Measurements from ENCODE around the gene COL4A2.

The COL4A2 gene

GRCh38 chr13:110440946-110441731 is 134.1 kb downstream of the COL4A2 start:
- Histone ChIP-seq H3K4me1 (ENCODE audit: insufficient read depth, low read length) (peaks cover 18% of the 10 kb centered on the region), H3K36me3 (ENCODE audit: insufficient read depth, low read length) (peaks cover 53% of the 10 kb centered on the region), H3K4me3 (ENCODE audit: low read length) (no peak overlapping the region), H2AFZ (ENCODE audit: low read depth, low read length) (no peak overlapping the region), H3K9me3 (ENCODE audit: low read length) (peaks cover 4% of the 10 kb centered on the region), H3K27me3 (ENCODE audit: insufficient read depth, low read length) (no peaks in the 10 kb centered on the region)

DNA sequence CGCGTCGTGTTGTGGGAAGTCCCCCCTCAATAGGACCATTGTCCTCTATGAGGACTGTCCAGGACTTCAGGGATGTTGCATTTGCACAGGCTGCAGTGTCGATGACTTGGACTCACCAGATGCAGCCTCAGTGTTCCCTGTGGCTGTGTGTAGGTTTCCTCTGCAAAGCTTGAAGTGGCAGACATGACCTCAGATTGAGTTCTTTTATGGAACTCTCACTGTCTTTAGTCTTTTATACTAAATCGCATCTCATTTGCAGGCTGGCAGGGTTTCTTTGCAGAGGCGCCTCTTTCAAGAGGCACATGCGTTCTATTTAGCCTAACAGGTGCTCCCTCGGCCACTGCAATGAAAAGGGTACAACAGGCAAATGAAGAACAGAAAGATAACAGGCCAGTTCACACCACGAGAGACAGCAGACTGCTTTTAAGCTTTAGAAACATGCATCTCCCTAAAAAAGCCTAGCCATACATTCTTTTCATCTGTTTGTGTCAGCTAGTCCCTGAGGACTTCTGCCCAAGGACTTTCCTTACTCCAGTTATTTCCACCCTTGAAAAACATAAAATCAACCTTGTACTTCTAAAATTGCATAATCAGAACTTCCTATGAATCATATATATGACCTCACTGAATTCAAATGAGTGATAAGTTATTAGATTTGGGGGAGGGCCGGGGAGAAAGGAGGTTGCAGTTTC is 136.0 kb downstream of the COL4A2 start:
- peaks cover 18% of the 10 kb centered on the region for H3K4me1 ChIP-seq (ENCODE audit: insufficient read depth, low read length)
- H3K4me3 ChIP-seq (ENCODE audit: low read length), result no peak overlapping the region
- H3K27me3 ChIP-seq (ENCODE audit: insufficient read depth, low read length), result no peaks in the 10 kb centered on the region
- H3K36me3 ChIP-seq (ENCODE audit: insufficient read depth, low read length), result peaks cover 49% of the 10 kb centered on the region
- no peaks in the 10 kb centered on the region for H3K9me3 ChIP-seq (ENCODE audit: low read length)
- H2AFZ ChIP-seq (ENCODE audit: low read depth, low read length), result no peak overlapping the region

DNA sequence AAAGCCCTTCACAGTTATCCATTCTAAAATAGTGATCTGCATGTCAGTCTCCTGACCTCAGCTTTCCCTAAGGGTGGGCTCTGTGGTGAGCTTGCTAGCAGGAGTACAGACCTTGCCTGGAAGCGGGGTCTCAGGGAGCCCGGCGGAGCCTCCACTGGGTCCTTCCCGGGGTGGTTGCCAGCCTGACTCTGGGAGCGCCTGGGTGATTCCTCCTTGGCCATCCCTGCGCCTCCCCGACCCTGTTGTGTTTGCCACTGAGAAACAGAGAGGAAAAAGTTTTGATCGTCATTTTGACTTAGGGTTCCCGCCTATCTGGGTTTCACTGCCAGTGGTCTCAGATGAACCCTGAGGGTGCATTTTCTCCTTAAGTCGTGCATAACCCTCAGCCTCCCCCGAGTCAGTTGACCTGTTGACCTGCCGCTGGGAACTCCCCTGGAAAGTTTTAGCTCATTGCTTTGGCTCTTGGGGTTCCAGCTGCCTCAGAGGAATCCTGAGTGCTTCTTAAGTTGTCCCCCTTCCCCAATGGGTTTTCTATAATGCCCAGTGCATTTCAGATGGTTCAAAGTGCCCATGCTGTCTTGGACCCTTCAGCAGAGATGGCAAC is 136.6 kb downstream of the COL4A2 start:
- Histone ChIP-seq H3K4me3 (ENCODE audit: low read length) (no peak overlapping the region), H3K27me3 (ENCODE audit: insufficient read depth, low read length) (no peaks in the 10 kb centered on the region), H3K36me3 (ENCODE audit: insufficient read depth, low read length) (peaks cover 43% of the 10 kb centered on the region), H3K4me1 (ENCODE audit: insufficient read depth, low read length) (peaks cover 18% of the 10 kb centered on the region), H2AFZ (ENCODE audit: low read depth, low read length) (no peak overlapping the region), H3K9me3 (ENCODE audit: low read length) (no peaks in the 10 kb centered on the region)

- no peak overlapping the region for H2AFZ ChIP-seq (ENCODE audit: low read depth, low read length)
- peaks cover 38% of the 10 kb centered on the region for H3K36me3 ChIP-seq (ENCODE audit: insufficient read depth, low read length)
- H3K9me3 ChIP-seq (ENCODE audit: low read length), result no peaks in the 10 kb centered on the region
Observed at GRCh38 chr13:110444226-110444653, 137.2 kb downstream of the COL4A2 start.

GRCh38 chr13:110445183-110445582 is 138.1 kb downstream of the COL4A2 start:
- no peaks in the 10 kb centered on the region for H3K9me3 ChIP-seq (ENCODE audit: low read length)
- no peaks in the 10 kb centered on the region for H3K27me3 ChIP-seq (ENCODE audit: insufficient read depth, low read length)
- no peak overlapping the region for H3K4me3 ChIP-seq (ENCODE audit: low read length)
- H2AFZ ChIP-seq (ENCODE audit: low read depth, low read length), result no peak overlapping the region
- H3K36me3 ChIP-seq (ENCODE audit: insufficient read depth, low read length), result peaks cover 39% of the 10 kb centered on the region
- H3K4me1 ChIP-seq (ENCODE audit: insufficient read depth, low read length), result peaks cover 18% of the 10 kb centered on the region

More at GRCh38 chr13:110444226-110444653, 137.2 kb downstream of the COL4A2 start:
- no peak overlapping the region for H3K4me3 ChIP-seq (ENCODE audit: low read length)
- peaks cover 18% of the 10 kb centered on the region for H3K4me1 ChIP-seq (ENCODE audit: insufficient read depth, low read length)
- H3K27me3 ChIP-seq (ENCODE audit: insufficient read depth, low read length), result no peaks in the 10 kb centered on the region

DNA sequence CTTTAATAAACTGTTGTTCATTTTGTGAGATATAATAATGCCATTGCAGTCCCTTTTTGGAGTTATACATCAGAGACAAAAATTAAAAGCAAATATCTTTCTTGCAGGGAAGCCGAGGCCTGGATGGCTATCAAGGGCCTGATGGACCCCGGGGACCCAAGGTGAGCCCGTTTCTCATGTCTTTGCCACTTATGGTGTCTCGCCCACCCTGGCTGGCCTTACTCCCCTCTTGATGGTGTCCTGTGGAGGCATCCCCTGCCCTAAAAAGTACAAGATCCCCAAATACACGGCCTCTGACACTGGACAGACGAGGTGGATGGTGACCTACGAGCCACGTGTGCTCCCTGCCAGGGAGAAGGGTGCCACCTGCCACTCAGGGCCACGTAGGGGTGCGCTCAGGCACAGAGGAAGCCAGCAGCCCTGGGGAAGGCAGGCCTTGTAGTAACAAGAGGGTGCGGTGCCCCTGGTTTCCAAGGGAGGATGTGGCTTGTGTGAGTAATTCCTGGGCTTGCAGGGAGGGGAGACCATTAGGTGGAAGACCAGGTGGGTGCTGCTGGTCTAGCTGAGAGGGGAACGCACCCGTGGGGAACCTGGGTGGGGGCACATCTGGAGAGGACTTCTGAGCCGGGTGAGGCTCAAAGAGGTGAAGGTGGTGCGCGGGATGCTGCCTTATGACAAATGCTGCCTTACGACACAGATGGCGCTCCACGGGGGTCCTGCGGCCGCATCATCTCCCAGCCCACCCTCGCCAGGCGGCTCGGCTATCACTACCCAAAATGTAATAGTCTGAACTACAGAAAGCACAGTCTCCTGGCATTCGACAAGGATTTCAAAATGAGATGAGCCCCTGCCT is 138.9 kb downstream of the COL4A2 start:
- H3K27me3 ChIP-seq (ENCODE audit: insufficient read depth, low read length), result no peaks in the 10 kb centered on the region
- H3K36me3 ChIP-seq (ENCODE audit: insufficient read depth, low read length), result peaks cover 42% of the 10 kb centered on the region
- H3K4me3 ChIP-seq (ENCODE audit: low read length), result no peak overlapping the region
- no peaks in the 10 kb centered on the region for H3K9me3 ChIP-seq (ENCODE audit: low read length)
- no peak overlapping the region for H2AFZ ChIP-seq (ENCODE audit: low read depth, low read length)
- peaks cover 18% of the 10 kb centered on the region for H3K4me1 ChIP-seq (ENCODE audit: insufficient read depth, low read length)

DNA sequence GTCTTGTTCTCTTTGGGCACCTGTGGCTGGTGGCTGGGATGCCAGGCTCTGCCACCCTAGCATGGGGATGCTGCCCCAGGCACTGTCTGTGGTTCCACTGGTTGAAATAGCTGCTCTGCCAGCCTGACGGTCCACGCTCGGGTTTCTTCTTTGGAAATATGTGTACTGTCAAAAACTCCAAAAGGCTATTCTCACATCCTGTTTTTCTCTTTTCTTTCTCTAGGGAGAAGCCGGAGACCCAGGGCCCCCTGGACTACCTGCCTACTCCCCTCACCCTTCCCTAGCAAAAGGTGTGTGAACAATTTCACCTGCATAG is 139.4 kb downstream of the COL4A2 start:
- Histone ChIP-seq H3K4me1 (ENCODE audit: insufficient read depth, low read length) (peaks cover 18% of the 10 kb centered on the region), H2AFZ (ENCODE audit: low read depth, low read length) (no peak overlapping the region), H3K27me3 (ENCODE audit: insufficient read depth, low read length) (no peaks in the 10 kb centered on the region), H3K4me3 (ENCODE audit: low read length) (no peak overlapping the region), H3K36me3 (ENCODE audit: insufficient read depth, low read length) (peaks cover 38% of the 10 kb centered on the region), H3K9me3 (ENCODE audit: low read length) (no peaks in the 10 kb centered on the region)

GRCh38 chr13:110447058-110447511 is 140.0 kb downstream of the COL4A2 start:
- H2AFZ ChIP-seq (ENCODE audit: low read depth, low read length), result no peak overlapping the region
- H3K4me3 ChIP-seq (ENCODE audit: low read length), result no peak overlapping the region
- peaks cover 38% of the 10 kb centered on the region for H3K36me3 ChIP-seq (ENCODE audit: insufficient read depth, low read length)
- peaks cover 16% of the 10 kb centered on the region for H3K4me1 ChIP-seq (ENCODE audit: insufficient read depth, low read length)
- H3K9me3 ChIP-seq (ENCODE audit: low read length), result no peaks in the 10 kb centered on the region
- no peaks in the 10 kb centered on the region for H3K27me3 ChIP-seq (ENCODE audit: insufficient read depth, low read length)

GRCh38 chr13:110447801-110448200 is 140.7 kb downstream of the COL4A2 start:
- H3K9me3 ChIP-seq (ENCODE audit: low read length), result no peaks in the 10 kb centered on the region
- H3K36me3 ChIP-seq (ENCODE audit: insufficient read depth, low read length), result peaks cover 38% of the 10 kb centered on the region
- H3K4me1 ChIP-seq (ENCODE audit: insufficient read depth, low read length), result peaks cover 9% of the 10 kb centered on the region
- H3K27me3 ChIP-seq (ENCODE audit: insufficient read depth, low read length), result no peaks in the 10 kb centered on the region
- no peak overlapping the region for H2AFZ ChIP-seq (ENCODE audit: low read depth, low read length)
- H3K4me3 ChIP-seq (ENCODE audit: low read length), result no peak overlapping the region

DNA sequence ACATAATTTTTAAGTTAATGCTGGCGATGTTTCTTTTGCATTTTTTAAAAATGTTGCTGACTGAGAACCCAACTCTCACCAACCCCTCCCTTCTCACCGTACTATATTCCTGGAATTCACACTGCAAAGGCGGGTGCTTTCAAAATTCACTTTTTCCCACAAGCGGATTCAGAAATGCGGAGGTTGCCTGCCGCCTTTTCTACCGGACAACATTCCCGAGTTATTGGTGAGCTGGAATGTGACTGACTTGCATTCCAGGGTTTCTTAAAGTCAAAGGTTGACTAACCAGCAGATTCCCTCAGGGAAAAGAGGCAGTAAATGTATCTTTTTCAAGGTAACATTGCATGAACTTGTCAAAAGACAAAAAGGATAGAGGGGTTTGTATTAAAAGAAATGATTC is 141.1 kb downstream of the COL4A2 start:
- peaks cover 5% of the 10 kb centered on the region for H3K4me1 ChIP-seq (ENCODE audit: insufficient read depth, low read length)
- peaks cover 38% of the 10 kb centered on the region for H3K36me3 ChIP-seq (ENCODE audit: insufficient read depth, low read length)
- H3K27me3 ChIP-seq (ENCODE audit: insufficient read depth, low read length), result no peaks in the 10 kb centered on the region
- no peak overlapping the region for H2AFZ ChIP-seq (ENCODE audit: low read depth, low read length)
- H3K4me3 ChIP-seq (ENCODE audit: low read length), result no peak overlapping the region
- no peaks in the 10 kb centered on the region for H3K9me3 ChIP-seq (ENCODE audit: low read length)

- no peaks in the 10 kb centered on the region for H3K9me3 ChIP-seq (ENCODE audit: low read length)
- H3K27me3 ChIP-seq (ENCODE audit: insufficient read depth, low read length), result no peaks in the 10 kb centered on the region
- H3K4me3 ChIP-seq (ENCODE audit: low read length), result no peak overlapping the region
- peaks cover 5% of the 10 kb centered on the region for H3K4me1 ChIP-seq (ENCODE audit: insufficient read depth, low read length)
- peaks cover 38% of the 10 kb centered on the region for H3K36me3 ChIP-seq (ENCODE audit: insufficient read depth, low read length)
- H2AFZ ChIP-seq (ENCODE audit: low read depth, low read length), result no peak overlapping the region
Observed at GRCh38 chr13:110448677-110449076, 141.6 kb downstream of the COL4A2 start.

DNA sequence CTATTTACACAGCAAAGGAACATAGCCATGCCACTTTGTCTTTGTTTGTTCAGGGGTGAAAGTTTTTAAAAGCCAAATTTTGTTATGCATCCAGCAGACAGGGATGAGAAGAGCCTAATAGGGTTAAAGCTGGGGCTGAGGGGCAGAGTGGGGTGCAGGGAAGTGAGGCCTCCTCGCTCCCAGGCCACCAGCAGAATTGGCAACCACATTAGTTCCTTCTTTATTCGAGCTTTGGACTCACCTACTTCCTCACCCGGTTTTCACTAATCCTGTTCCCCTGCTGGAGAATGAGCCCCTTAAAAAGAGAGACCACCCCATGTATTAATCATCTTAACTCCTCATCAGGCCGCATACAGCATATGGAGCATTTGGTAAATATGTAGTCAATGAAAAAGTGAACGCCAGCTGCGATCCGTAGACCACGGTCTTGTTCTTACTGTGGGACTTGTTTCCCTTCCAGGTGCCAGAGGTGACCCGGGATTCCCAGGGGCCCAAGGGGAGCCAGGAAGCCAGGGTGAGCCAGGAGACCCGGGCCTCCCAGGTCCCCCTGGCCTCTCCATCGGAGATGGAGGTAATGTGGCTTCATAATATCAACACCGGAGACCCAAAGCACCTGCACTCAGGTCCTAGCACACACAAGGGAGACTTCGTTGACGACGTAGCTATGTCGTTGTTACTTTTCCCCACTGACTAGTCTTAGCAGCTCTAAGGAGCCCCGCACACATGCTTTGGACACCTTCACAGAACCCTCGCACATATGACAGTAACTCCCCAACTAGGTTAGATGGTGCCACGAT is 142.3 kb downstream of the COL4A2 start:
- H3K36me3 ChIP-seq (ENCODE audit: insufficient read depth, low read length), result peaks cover 38% of the 10 kb centered on the region
- no peak overlapping the region for H2AFZ ChIP-seq (ENCODE audit: low read depth, low read length)

More for the DNA sequence above, 142.3 kb downstream of the COL4A2 start:
- Histone ChIP-seq H3K4me1 (ENCODE audit: insufficient read depth, low read length) (peaks cover 12% of the 10 kb centered on the region), H3K4me3 (ENCODE audit: low read length) (no peak overlapping the region), H3K9me3 (ENCODE audit: low read length) (no peaks in the 10 kb centered on the region), H3K27me3 (ENCODE audit: insufficient read depth, low read length) (no peaks in the 10 kb centered on the region)

Data from neuron (in vitro differentiated cells).